Ovary (tissue), 3 donors: ENCODE data around the gene SLX4IP.

ENCODE experiments used
- CTCF ChIP-seq, 3 donors: fragments of 450-650 bp in 2 of 3; fragments of 200-600 bp in 1 of 3; IDR thresholded peaks; one replicate each; pipeline versions ENCODE4 v1.5.1 to v1.8.0; 2016 to 2022; ENCODE audit warnings: antibody characterized with exemption in 3 of 3, mild to moderate bottlenecking in 1 of 3
- EP300 ChIP-seq: sonication (generic); formaldehyde crosslinking; IDR thresholded peaks from one replicate; pipeline ENCODE4 v1.6.1; 2017; ENCODE audit warnings: antibody characterized with exemption
- donor health status: DM: no; HTN: no; CAD: no.

GRCh38 chr20:10530883-10531282, 95.8 kb downstream of the SLX4IP start:
- TF ChIP-seq CTCF (IDR thresholded peaks at IDR 0.05) (no peak), EP300 (no peak)
